Neuron (in vitro differentiated cells): Measurements from ENCODE around the gene HDLBP.

Source experiments
- H2AFZ ChIP-seq: one replicate; pipeline ENCODE4 v1.6.1; 2013; ENCODE audit warnings: low read depth, mild to moderate bottlenecking, inconsistent platforms, low read length, moderate library complexity
- H3K27me3 ChIP-seq: one replicate; pipeline ENCODE4 v1.6.1; 2013; ENCODE audit warnings: low read length; ENCODE audit not compliant: insufficient read depth
- H3K36me3 ChIP-seq: one replicate; pipeline ENCODE4 v1.6.1; 2013; ENCODE audit warnings: low read length; ENCODE audit not compliant: insufficient read depth
- H3K4me1 ChIP-seq: one replicate; pipeline ENCODE4 v1.6.1; 2013; ENCODE audit warnings: low read length; ENCODE audit not compliant: insufficient read depth
- H3K4me3 ChIP-seq: 2 replicates; pipeline ENCODE4 v1.5.1; 2013; ENCODE audit warnings: mild to moderate bottlenecking, low read length, moderate library complexity
- H3K9me3 ChIP-seq: one replicate; pipeline ENCODE4 v1.6.1; 2013; ENCODE audit warnings: low read length

The HDLBP gene

DNA sequence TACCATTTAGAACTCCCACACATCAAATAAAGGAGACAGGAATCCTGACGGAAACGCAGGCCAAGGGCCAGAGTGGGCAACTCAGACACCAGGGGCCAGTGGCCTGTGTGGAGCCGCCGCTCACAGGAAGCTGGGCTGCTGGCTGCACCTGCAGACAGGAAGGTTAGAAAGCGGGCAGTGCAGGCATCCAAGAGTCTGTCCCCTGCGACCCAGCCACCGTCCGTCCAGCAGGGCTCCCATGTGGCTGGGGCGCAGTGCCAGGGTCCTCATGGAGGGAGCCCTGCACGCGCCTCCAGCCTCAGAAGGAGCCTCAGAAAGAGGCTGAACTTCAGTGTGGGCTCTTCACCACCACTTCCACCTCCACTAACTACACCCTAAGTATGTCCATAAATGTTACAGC lies 129.5 kb downstream of the HDLBP start:
- no peak overlapping the region for H2AFZ ChIP-seq
- H3K36me3 ChIP-seq = peaks cover 11% of the 10 kb centered on the region
- no peaks in the 10 kb centered on the region for H3K9me3 ChIP-seq
- H3K27me3 ChIP-seq = no peaks in the 10 kb centered on the region
- H3K4me1 ChIP-seq = peaks cover 2% of the 10 kb centered on the region
- no peak overlapping the region for H3K4me3 ChIP-seq

DNA sequence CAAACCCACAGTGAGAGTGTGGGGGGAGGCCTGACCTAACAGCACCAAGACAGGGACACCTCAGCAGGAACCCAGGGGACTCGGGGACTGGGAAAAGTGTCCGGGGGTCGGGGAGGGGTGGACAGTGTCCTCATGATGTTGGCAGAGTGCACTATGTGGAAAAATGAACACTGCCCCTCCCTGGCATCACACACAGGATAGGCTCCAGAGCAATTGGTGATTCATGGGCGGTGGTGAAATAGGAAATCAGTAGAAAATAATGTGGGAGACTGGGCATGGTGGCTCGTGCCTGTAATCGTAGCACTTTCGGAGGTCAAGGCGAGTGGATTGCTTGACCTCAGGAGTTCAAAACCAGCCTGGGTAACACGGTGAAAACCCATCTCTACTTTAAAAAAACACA lies 130.6 kb downstream of the HDLBP start:
- Histone ChIP-seq H3K4me1 (peaks cover 2% of the 10 kb centered on the region), H3K27me3 (no peaks in the 10 kb centered on the region), H3K4me3 (no peak overlapping the region), H3K9me3 (no peaks in the 10 kb centered on the region), H2AFZ (no peak overlapping the region), H3K36me3 (peaks cover 13% of the 10 kb centered on the region)

DNA sequence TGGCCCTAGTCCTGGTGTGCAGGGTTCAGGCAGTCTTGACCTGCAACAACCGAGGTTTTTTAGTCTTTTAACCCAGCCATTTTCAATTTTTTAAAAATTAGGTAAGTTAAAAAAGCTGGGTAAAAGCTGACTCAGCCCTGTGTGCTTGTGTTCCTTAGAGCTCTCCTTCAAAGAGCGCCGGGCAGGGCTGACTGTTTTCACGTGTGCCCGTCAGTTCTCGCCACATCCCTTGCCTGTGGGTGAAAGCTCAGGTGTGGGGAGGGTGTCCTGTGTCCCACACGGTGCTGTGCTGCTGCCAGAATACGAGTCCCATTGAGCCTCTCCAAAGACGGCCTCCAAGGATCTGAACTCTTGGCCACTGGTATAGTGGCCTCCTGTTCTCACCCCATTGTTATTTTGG lies 132.3 kb downstream of the HDLBP start:
- Histone ChIP-seq H3K4me1 (peaks cover 8% of the 10 kb centered on the region), H3K4me3 (no peak overlapping the region), H3K9me3 (no peaks in the 10 kb centered on the region), H2AFZ (no peak overlapping the region), H3K36me3 (peaks cover 14% of the 10 kb centered on the region), H3K27me3 (no peaks in the 10 kb centered on the region)

DNA sequence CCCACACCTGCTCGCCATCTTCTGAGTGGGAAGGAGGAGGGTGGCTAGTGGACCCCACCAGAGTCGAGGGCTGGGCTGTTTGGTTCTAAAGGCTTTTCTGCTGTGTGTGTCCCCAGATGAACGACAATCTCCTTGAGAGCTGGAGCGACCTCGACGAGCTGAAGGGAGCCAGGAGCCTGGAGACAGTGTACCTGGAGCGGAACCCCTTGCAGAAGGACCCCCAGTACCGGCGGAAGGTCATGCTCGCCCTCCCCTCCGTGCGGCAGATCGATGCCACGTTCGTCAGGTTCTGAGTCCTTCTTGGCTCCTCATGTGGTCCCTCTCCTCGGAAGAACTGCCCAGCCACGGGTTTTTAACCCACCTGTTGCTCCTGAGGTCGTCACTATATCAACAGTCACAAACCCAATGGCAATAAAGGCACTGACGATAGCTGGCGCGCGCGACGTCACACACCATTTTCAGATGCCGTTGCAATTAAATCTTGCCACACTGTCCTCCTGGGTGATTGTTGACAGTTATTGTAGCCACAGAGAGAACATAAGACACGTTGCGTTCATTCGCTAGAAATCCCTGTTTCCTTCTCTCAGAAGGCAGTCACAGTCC lies 132.8 kb downstream of the HDLBP start:
- Histone ChIP-seq H3K9me3 (no peaks in the 10 kb centered on the region), H3K4me1 (peaks cover 5% of the 10 kb centered on the region), H3K36me3 (peaks cover 14% of the 10 kb centered on the region), H3K27me3 (no peaks in the 10 kb centered on the region), H2AFZ (no peak overlapping the region), H3K4me3 (no peak overlapping the region)

GRCh38 chr2:241182126-241182525 lies 133.3 kb downstream of the HDLBP start:
- no peak overlapping the region for H2AFZ ChIP-seq
- H3K27me3 ChIP-seq = no peaks in the 10 kb centered on the region
- peaks cover 14% of the 10 kb centered on the region for H3K36me3 ChIP-seq
- no peaks in the 10 kb centered on the region for H3K9me3 ChIP-seq
- no peak overlapping the region for H3K4me3 ChIP-seq
- H3K4me1 ChIP-seq = peaks cover 5% of the 10 kb centered on the region

DNA sequence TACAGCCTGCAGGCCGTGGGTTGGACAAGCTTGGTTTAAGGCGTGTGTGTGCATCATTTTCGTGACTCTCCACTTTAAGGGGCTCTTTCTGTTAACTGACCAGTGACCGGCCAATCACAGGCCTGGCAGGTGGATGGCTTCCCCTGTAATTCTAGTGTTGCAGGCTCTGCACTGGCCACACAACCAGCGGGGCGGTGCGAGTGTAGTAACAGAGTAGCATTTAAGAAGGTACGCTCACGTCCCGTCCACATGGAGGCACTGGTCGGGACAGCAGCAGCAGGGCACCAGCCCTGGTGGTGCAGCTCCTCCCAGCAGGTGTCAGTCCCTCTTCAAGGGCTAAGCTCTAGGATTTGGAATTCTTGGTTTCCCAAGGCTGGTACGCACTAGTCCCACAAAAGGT lies 135.0 kb downstream of the HDLBP start:
- Histone ChIP-seq H3K4me3 (no peak overlapping the region), H3K9me3 (no peaks in the 10 kb centered on the region), H3K27me3 (no peaks in the 10 kb centered on the region), H2AFZ (no peak overlapping the region), H3K36me3 (peaks cover 19% of the 10 kb centered on the region), H3K4me1 (peaks cover 5% of the 10 kb centered on the region)

GRCh38 chr2:241179899-241180298 lies 135.6 kb downstream of the HDLBP start:
- H3K4me1 ChIP-seq = peaks cover 5% of the 10 kb centered on the region
- no peaks in the 10 kb centered on the region for H3K9me3 ChIP-seq
- H2AFZ ChIP-seq = no peak overlapping the region
- no peak overlapping the region for H3K4me3 ChIP-seq
- H3K36me3 ChIP-seq = peaks cover 24% of the 10 kb centered on the region
- no peaks in the 10 kb centered on the region for H3K27me3 ChIP-seq

DNA sequence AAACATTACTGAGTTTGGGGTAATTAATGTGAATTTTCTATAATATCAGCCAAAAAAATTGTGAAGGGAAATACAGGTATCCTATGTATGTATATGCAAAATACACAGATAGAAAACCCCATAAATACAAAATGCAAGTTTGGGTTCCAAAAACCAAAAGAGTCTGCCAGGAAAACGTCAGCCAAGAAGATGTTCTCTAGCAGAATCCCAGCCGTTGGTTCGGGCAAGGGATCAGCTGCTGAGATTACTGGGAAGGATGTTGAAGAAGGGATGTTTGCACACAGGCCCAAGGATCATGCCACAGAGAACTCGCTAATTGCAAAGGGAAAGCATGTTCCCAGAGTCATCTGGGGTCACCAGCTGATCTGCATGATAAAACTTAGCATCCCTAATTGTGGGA lies 136.5 kb downstream of the HDLBP start:
- Histone ChIP-seq H2AFZ (no peak overlapping the region), H3K4me1 (peaks cover 5% of the 10 kb centered on the region), H3K4me3 (no peak overlapping the region), H3K9me3 (no peaks in the 10 kb centered on the region), H3K27me3 (no peaks in the 10 kb centered on the region), H3K36me3 (peaks cover 28% of the 10 kb centered on the region)

GRCh38 chr2:241177526-241178334 lies 137.7 kb downstream of the HDLBP start:
- peaks cover 5% of the 10 kb centered on the region for H3K4me1 ChIP-seq
- no peaks in the 10 kb centered on the region for H3K27me3 ChIP-seq
- no peaks in the 10 kb centered on the region for H3K9me3 ChIP-seq
- H3K4me3 ChIP-seq = no peak overlapping the region
- no peak overlapping the region for H2AFZ ChIP-seq
- H3K36me3 ChIP-seq = peaks cover 28% of the 10 kb centered on the region
